ENCODE data around the gene NDUFC2.

GRCh38 chr11:78046486-78046854 lies 33.2 kb downstream of the NDUFC2 start:
- TF ChIP-seq, protein P1, sequence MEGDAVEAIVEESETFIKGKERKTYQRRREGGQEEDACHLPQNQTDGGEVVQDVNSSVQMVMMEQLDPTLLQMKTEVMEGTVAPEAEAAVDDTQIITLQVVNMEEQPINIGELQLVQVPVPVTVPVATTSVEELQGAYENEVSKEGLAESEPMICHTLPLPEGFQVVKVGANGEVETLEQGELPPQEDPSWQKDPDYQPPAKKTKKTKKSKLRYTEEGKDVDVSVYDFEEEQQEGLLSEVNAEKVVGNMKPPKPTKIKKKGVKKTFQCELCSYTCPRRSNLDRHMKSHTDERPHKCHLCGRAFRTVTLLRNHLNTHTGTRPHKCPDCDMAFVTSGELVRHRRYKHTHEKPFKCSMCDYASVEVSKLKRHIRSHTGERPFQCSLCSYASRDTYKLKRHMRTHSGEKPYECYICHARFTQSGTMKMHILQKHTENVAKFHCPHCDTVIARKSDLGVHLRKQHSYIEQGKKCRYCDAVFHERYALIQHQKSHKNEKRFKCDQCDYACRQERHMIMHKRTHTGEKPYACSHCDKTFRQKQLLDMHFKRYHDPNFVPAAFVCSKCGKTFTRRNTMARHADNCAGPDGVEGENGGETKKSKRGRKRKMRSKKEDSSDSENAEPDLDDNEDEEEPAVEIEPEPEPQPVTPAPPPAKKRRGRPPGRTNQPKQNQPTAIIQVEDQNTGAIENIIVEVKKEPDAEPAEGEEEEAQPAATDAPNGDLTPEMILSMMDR (IDR thresholded peaks at IDR 0.05), result peak in 1 of 7 experiments; percentile 51
- TF ChIP-seq POLR2AphosphoS5 (IDR thresholded peaks at IDR 0.05) (no peak), POLR2A (IDR thresholded peaks at IDR 0.05) (no peak)

Measured in stomach (tissue), 4 donors.